ENCODE data around the gene EGFR.

- TF ChIP-seq CTCF (IDR thresholded peaks at IDR 0.05; ENCODE audit: poor library complexity) (no peak), EZH2 (IDR thresholded peaks at IDR 0.05; ENCODE audit: borderline replicate concordance) (no peak), EZH2phosphoT487 (IDR thresholded peaks at IDR 0.05; ENCODE audit: low read depth, severe bottlenecking, unreplicated experiment) (no peak)
Measured at GRCh38 chr7:55185941-55186609, 167.3 kb downstream of the EGFR start.

All from hepatocyte (in vitro differentiated cells).